IPS-NIHi7 (cell line): Measurements from ENCODE around the gene NRXN3.

Source experiments
- DNase-seq: peaks from one replicate; pipeline ENCODE4 v3.0.0; 2012; ENCODE audit warnings: mixed read lengths; ENCODE audit errors: extremely low spot score

Gene NRXN3

DNA sequence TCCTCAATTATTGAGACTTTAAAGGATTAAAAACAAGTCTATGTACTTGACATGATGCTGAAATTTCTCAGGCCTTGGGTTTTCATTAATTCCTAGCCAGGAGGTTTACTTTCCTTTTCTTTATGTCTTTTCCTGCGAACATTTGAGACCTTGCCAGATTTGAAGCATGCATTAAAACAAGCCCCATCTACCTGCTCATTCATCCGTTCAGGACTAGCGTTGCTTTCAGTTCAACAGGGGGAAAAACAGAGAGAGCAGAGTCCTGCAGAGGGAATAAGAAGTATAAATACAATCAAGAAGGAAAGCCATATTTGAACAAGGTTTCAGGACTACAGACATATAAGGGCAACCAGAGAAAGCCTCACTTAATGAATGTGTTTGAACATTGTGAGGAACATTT, 1498.8 kb downstream of the NRXN3 start:
- no peak for DNase-seq

DNA sequence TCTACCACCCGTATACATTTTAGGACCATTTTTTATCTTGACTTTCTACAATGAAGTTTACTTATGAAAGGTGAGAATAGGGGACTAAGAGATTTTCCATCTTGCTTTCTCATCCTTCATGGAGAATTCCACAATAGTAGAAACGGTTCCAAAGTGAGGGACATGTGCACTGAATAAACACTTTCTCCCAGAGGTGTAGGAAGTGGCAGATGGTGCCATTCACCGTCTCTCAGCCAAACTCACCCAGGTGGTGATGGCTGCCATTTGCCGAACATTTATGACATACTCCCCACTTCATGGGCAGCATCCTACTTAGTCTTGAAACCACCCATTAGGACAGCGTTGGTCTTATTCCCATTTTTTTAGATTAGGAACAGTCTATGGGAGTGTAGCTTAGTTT, 1500.6 kb downstream of the NRXN3 start:
- no peak for DNase-seq

DNA sequence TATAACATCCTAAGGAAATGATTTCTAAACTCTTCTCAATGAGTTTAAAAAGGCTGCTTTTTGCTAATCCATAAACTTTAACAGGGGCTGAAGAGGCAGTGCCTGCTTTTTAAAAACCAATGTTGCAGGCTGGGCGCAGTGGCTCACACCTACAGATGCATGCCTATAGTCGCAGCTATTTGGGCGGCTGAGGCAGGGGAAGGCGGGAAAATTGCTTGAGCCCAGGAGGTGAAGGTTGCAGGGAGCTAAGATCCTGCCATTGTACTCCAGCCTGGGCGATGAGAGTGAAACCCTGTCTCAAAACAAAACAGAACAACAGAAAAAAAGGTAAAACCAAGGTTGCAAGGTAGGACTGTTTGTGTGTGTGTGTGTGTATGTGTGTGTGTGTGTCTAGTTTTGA, 1509.9 kb downstream of the NRXN3 start:
- no peak for DNase-seq

DNA sequence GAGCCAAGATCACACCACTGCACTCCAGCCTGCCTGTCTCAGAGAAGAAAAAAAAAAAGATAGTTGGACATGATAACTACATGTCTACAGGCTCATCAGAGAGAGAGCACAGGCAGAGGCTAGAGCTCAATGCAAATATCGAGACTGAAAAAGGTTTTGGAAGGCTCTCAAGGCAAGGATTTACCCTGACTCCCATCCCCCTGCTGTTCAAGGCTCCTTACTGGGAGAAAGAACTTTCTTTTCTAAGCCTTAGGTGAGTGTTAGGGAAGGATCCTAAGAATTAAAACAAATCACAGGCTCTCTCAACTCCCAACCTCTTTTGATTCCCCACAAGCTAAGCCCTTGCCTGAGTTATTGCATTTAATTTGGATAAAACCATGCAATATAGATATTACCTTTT, 1516.0 kb downstream of the NRXN3 start:
- DNase-seq: no peak

DNA sequence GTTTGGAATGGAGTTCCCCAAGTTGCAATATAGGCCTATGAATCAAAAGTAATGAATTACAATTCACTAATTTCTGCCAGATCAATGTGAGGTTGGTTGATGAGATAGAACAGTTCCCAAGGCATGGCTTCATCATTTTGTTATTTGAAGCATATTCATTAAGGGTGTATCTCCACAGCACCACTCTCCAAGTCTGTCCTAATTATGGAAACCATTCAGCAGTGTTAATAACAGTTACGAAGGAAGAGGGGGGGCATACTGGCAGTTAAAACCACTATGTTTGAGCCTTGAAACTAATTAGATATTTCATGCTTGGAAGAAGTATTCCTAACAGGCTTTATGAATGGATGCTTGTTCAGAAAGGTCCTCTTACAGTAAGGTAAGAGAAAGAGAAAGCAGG, 1520.8 kb downstream of the NRXN3 start:
- no peak for DNase-seq

DNA sequence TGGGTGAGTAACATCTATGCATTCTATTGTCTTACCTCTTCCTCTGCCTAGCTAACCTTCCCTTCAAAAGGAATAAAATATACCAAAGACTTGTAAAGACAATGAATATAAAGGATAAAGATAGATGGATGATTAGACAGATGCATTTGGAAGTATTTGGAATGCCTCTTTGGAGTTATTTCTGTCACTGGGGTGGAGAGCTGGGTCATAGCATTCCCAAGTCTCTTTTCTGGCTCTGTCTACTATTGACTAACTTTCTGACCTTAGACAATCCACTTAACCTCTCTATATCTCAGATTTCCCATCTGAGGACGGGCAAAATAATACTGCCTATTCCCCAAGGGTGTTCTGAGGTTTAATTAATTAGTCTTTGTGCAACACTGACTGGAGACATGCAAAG, 1523.8 kb downstream of the NRXN3 start:
- no peak for DNase-seq

DNA sequence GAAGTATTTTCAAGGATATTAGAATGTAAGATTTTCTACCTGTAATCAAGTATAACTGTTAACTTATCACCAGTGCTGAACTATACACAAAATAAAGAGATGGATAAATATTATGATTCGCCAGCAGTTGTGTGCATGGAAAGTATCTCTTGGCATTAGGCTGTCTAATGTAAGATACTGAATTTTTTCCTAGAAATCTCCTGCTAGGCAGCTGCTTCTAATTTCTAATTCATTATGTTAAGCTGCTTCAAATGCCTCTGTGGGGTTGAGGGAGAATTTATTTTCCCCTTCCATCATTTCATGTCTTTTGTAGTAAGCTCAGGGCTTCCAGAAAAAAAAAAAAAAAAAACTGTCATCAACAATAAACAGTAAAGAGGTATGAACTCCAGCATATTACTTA, 1525.1 kb downstream of the NRXN3 start:
- no peak for DNase-seq

DNA sequence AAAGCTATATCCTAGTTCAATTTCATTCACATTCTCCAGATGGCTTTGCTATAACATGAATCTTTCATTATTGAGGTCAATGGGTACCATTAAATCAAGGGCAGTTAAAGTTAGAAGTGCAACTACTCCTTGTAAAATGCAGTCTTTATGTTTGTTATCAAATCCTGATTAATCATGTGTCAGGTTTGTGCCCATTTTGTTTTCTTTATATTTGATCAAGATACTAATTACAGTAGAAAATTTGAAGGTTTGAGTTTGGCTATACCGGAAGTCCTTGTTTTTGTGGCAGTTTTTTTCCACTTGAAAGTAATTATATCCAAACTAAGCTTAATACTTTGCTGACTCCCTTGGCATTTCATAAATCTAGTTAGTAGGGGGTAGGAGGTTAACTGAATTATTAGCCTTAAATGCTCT, 1528.1 kb downstream of the NRXN3 start:
- DNase-seq: no peak

DNA sequence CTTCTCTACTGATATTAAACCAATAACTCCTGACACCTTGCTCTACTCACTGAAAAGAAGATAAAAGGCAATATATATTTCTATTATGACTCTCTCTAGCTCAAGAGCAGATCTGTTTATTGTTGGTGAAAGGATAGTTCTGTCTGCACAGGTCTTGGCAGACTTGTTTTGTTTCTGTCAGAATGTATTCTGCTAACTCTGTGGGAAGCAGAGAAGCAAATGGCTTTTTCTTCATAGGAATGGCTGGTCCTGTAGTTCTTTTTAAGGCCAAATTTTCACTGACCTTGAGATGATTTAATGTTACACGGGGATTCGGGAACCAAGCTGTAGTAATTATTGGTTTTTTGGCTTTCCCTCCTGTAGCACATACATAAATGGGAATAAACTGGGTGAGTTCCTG, 1529.0 kb downstream of the NRXN3 start:
- DNase-seq: no peak

DNA sequence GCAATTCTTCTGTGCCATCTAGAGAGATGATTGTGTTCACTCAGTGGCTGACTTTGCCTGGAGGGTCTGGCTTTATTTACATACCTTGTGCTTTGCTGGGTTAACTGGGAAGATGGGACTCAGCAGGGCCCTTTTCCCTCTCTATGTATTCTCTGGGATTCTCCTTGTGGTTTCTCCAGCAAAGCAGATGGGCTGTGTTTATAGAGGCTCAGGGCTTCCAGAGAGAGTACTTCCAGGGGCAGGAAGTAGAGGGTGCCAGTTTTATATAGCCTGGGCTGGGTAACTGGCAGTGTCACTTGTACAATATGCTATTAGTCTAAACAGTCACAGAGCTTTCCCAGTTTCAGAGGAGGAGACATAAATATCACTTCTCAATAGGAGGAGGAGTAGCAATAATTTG, 1531.2 kb downstream of the NRXN3 start:
- no peak for DNase-seq

DNA sequence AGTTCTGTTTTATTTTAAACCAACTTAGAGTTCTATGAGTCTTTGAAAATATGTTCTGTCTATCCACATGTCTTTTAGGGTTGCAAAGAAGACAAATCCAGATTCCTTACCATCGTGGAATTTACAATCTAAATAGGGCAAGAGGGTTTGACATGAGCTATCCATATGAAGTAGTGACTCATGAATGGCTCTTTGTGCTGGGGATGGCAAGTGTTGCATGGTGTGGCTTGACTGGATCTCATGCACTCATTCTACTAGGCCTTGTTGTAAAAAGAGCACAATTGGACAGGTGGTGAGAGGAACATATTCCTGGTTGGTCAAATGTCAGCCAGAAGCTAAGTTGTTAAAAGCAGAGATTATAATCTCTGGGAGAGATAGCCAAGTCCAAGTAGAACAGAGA, 1532.0 kb downstream of the NRXN3 start:
- no peak for DNase-seq

DNA sequence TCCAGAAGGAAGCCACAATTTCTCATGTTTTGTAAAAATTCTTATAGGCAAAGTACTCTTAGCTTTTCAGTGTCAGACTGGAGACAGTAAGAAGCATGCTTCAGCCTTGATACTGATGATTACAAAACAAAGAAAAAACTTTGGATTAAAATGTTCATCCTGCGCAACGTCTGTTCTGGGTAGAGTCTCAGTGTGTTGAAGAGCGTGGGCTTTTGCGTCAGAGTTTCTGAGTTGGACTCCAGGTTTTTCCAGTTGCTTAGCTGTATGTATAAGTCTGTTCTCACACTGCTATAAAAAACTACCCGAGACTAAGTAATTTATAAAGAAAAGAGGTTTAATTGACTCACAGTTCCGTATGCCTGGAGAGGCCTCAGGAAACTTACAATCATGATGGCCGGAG, 1533.0 kb downstream of the NRXN3 start:
- no peak for DNase-seq

DNA sequence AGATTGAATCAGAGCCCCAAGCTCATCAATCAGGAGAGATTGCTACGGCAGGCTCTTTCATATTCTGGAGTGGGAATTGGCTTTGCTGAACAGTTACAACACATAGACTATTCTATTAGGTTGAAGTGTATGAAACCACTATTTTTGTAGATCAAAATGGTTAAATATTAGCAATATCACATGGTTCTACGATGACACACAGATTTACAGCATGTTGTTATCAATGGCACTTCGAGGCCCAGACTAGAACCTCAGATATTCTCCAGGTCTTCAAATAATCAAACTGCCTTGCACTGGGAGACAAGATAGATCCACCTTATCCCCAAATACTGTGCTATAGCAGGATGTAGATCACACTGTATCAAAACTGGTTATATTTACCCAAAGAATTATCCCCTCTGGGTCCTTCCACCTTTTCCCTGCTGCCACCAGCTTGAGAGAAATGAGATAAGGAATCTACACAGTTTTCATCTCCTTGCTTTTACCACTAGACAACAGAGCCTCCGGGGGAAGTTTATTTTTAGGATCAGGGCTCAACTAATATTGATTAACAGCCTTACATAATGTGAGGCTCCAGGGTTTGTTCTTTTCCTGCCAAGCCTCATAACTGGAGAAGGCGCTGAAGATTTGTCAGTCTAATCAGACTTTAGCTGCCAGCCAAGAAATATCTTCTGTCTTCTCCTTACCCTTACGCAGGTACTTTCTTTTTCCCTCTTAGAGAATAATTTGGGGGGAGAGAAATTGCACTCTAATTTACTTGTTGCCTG, 1534.1 kb downstream of the NRXN3 start:
- DNase-seq: no peak

DNA sequence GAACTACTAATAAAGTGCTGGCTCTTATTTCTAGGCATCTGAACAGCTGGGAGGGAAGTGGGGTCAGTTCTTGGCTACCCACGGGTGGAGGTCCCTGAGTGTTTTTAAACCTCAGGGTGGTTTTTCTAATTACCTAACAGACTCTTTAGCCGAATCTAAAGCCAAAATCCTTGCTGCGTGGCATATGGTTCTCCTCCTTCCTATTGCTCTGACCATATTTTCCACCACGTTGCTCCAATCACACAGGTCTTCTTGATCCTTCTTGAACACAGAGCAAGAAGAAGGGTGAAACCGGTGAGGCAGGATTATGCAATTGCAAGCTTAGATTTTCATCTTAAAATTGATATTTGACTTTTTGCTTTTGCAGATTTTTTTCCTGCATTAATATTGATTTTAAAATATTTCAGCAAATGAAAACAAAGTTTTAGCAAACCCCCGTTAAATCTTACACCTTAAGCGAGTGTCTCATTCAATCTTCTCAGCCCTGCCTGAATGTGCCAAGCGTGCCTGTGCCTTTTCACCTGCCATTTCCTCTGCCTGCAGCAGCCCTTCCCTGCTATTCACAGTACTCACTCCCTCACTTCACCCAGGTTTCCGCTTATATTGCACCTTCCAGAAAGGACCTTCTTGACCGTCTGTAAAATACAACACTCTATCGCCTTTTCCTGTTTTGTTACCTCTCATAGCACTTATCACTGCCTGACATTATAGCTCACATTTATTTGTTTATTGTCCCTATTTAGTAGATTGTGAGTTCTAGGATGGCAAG, 1535.1 kb downstream of the NRXN3 start:
- DNase-seq: no peak

DNA sequence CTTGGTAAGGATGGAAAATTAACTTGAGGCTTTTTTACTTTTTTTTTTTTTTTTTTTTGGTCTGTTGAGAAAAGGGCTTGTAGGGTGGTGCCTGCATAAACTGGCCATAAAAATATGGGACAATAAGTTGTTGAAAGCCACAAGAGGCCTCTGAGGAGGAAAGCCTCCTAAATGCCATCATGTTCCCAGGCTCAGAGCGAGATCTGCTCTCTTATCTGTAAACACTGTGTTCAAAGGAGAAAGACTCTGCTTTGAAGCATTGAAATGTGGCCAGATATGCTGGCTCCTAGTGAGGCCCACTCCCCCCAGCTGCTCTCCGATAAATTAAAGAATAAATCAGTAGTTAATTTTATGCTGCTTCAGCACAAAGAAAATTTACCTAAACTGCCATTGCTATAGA, 1536.2 kb downstream of the NRXN3 start:
- no peak for DNase-seq

DNA sequence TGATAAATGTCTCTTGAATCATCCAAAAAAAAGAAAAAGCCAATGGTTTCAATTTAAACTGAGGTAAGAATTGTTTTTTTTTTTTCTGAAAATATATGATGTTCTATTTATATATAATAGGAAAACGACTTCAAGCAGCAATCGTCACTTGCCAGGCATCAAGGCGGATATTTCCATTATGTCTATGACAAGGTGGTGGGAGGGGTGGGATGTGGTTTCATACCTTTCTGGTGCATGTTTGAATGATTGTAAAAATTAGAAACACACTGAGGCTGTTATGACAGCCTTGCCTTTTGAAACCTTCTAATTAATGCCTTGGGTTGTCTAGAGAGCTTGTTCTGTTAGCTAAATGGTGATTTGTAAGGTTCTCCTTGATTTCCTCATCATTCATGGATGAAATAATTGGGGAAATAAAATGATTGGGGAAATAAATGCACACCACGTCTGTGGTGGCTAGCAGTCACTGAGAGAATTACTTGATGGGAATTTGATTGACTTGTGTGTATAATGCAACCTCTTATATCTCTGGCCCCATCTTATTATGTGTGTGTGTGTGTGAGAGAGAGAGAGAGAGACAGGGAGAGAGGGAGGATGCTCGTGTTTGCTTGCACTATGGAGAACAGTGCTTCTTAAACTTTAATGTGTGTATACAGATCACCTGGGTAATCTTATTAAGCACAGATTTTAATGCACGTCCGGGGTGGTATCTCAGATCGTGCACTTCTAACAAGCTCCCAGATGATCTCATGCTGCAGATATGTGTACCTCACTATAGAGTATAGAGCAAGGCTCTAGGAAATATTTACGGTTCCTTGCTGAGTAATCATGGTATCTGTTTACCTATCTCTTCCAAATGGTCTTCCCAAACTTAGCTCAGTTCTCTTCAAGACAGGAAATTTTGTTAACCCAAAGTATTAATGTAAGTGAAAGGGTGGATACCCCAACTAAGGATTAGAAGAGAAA, 1538.5 kb downstream of the NRXN3 start:
- DNase-seq: no peak

DNA sequence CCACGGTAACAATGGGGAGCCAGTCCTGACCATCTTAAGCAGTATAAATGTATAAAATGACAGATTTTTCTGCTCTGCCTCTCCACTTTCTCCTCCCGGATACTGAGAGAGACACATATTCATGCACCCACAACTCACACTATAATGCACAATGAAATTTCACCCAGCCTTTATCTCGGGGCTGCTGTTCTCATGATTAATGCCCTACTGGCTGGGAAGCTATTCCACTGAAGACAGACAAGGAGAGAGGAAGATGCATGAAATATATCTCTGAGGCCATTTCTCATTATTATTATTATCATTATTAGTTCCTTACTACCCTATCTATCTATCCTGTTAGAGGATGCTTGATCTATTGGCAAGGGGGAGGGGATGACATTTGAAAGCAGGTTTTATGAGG, 1539.4 kb downstream of the NRXN3 start:
- DNase-seq: no peak

DNA sequence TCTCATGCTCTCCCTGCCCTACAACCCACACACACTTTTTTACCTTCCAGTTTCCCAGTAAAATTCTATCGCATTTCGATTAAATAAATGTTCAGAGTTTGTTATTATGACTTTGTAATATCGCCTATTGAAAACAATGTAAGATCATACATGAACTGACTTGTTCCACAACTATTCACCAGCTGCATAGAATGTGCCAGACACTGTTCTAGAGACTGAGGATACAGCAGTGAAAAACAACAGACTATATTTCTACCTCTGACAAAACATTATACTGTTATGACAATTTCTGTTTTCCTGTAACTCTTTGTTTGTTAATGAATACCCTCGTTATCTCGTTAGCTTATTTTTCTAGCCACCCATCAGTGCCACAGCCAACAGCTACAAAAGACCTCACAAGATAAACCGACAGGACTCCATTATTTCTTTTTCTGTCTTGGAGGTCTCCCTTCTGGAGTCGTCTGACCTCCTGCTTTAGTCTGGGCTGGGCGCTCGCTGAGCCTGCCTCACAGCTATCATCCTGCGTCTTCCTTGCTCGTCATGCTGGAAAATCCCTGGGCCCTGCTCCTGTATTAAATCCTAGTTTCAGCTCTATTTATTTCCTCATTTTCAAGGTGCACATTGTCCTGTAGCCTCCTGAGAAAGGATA, 1542.3 kb downstream of the NRXN3 start:
- no peak for DNase-seq

DNA sequence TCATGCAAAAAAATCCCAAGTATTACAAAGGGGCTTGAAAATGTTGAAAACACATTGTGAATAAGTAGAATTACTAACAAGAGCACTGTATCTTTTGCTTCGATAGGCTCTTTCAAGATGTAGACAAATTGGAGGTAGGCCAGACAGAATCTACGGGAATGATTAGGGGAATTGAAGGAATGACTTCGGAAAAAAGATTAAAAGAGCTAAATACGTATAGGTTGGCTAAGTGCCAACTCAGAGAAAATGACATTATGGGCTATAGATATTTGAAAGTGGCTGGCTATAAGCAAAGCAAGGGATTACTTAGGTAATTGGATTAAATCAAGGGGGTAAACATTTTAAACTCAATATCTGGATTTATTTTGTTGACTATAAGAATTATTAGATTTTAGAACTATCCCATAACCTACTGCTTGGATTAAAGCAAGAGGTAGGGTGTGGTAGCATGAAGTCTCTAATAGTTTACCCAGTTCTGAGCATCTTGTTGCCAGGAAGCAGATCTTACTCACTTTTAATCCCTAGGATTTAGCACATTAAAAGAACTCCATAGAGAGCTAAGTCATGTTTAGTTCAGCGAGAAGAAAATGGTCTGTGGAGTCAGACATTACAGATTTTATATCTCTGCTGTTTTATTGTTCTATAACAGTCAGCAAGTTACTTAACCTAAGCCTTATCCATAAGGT, 1551.4 kb downstream of the NRXN3 start:
- DNase-seq: no peak

DNA sequence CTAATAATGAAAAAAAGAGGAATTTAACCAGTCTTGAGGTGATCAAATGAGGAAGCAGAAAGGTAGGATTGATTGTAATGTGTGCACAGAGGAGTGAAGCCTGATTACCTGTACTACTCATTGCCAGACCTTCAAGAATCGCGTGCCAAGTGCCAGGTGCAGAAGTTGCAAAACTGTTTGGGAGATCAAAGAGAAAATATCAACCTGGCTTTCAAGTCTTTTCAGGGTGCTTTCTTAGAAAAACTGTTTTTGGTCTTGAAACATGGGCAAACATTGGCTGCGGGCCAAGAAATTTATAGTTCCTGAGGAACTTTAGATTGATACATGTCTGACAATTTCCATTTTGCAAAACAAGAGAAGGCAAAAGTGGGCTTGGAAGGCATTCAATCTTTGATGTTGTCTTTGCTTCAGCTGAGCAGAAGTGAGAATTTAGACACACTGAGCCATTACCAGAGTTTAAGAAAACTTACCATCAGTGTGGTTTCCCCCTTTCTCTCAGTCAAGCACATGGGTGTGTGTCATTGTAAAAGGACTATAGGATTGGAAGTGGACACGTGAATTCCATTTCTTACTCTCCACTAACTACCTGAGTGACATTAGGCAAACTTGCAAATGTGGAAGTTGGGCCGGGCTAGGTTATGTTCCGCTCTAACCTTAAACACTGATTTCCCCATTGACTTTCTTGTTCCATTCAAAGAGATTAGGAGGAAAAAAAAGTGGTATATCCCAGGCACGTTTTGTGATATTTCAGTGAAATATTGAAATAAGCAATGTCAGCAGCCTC, 1555.0 kb downstream of the NRXN3 start:
- no peak for DNase-seq
